ENCODE measurements around the gene STAT3. TPM values are rescaled to one million over a fixed set of nuclear protein-coding genes. Genes with fewer than 3 reads are reported as not detected.

The STAT3 gene
- polyA plus RNA-seq, 1 of the 3 experiments (the other 2 are of a cell fraction) = 35.7 TPM

DNA sequence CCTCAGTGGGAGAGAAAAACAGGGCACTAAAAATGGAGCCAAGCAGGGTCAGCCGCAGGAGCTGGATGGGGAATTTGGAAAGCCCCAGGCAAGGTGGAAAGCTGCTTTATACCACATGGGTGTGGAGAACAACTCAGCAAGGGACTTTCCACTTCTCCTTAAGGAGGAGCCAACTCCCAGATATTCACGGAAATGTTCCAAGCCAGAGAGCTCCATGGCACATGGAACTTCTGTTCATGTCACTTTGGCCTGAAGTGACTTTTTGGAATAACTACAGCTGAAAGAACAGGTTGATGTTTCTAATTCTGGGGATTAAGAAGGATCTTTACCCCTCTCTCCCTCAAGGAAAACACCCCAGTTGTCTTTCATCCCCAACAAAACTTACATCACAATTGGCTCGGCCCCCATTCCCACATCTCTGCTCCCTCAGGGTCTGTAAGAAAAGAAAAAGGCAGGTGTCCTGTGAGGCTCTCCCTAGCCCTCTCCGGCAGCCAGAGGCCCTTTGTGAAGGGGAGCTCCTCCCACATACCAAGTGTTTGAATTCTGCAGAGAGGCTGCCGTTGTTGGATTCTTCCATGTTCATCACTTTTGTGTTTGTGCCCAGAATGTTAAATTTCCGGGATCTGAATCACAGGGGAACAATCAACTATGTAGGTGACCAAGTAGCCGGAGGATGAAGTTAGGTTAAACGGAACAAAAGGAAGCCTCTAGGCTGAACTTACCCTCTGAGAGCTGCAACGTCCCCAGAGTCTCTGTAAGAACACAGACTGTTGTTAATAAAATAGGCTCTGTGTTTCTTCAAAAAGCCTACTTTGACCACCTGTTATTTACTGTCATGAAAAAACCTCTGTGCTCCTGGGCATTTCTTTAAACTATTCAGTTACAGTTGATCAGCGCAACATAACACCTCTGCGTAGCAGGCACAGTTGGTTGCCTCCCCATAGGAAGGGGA is 58.9 kb downstream of the STAT3 start:
- peak overlapping the region; percentile 62 for H3K9ac ChIP-seq
- TF ChIP-seq, protein P1, sequence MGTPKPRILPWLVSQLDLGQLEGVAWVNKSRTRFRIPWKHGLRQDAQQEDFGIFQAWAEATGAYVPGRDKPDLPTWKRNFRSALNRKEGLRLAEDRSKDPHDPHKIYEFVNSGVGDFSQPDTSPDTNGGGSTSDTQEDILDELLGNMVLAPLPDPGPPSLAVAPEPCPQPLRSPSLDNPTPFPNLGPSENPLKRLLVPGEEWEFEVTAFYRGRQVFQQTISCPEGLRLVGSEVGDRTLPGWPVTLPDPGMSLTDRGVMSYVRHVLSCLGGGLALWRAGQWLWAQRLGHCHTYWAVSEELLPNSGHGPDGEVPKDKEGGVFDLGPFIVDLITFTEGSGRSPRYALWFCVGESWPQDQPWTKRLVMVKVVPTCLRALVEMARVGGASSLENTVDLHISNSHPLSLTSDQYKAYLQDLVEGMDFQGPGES (IDR thresholded peaks at IDR 0.05; ENCODE audit: low read depth, low read length) = no peak
- TF ChIP-seq TCF12 (IDR thresholded peaks at IDR 0.05) (peak; percentile 43), TEAD4 (IDR thresholded peaks at IDR 0.05; ENCODE audit: borderline replicate concordance, insufficient read depth) (peak; percentile 49; the same call in 1 of the 2 replicates), SIN3A (IDR thresholded peaks at IDR 0.05; ENCODE audit: borderline replicate concordance, low read depth, low read length) (0 out of 2 replicates have a peak, but pooled peaks have one; percentile 11), RFX5 (IDR thresholded peaks at IDR 0.05; ENCODE audit: low read length) (no peak), SMC3 (IDR thresholded peaks at IDR 0.05; ENCODE audit: low read depth, low read length) (no peak), JUND (IDR thresholded peaks at IDR 0.05) (peak; percentile 35), FOSL2 (IDR thresholded peaks at IDR 0.05; ENCODE audit: borderline replicate concordance, low read depth) (peak; percentile 53; the same call in 1 of the 2 replicates), EP300 (IDR thresholded peaks at IDR 0.05; ENCODE audit: borderline replicate concordance in 1 of 2, low read depth in 1 of 2, low read length in 1 of 2) (no peak), NFIC (IDR thresholded peaks at IDR 0.05; ENCODE audit: borderline replicate concordance) (peak; percentile 46; the same call in 1 of the 2 replicates), RCOR1 (IDR thresholded peaks at IDR 0.05; ENCODE audit: low read length) (no peak), EZH2phosphoT487 (IDR thresholded peaks at IDR 0.05; ENCODE audit: borderline replicate concordance, low read depth) (no peak), TAF1 (IDR thresholded peaks at IDR 0.05; ENCODE audit: borderline replicate concordance, low read depth, low read length) (0 out of 2 replicates have a peak, but pooled peaks have one; percentile 34), POLR2AphosphoS5 (IDR thresholded peaks at IDR 0.05; ENCODE audit: low read depth, low read length) (peak; percentile 2; the same call in 1 of the 2 replicates)
- TF ChIP-seq, protein P2, sequence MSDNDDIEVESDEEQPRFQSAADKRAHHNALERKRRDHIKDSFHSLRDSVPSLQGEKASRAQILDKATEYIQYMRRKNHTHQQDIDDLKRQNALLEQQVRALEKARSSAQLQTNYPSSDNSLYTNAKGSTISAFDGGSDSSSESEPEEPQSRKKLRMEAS (IDR thresholded peaks at IDR 0.05; ENCODE audit: low read depth) = peak; percentile 28; the same call in 1 of the 2 replicates
- TF ChIP-seq, protein P3, sequence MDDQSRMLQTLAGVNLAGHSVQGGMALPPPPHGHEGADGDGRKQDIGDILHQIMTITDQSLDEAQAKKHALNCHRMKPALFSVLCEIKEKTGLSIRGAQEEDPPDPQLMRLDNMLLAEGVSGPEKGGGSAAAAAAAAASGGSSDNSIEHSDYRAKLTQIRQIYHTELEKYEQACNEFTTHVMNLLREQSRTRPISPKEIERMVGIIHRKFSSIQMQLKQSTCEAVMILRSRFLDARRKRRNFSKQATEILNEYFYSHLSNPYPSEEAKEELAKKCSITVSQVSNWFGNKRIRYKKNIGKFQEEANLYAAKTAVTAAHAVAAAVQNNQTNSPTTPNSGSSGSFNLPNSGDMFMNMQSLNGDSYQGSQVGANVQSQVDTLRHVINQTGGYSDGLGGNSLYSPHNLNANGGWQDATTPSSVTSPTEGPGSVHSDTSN (IDR thresholded peaks at IDR 0.05) = no peak
- ChIA-PET POLR2A (no interaction called here), CTCF (interaction anchor here (0.8 to 26.2 kb wide), 4 partner anchors 9 to 99 kb away, joined by 3 to 683 read pairs (median 5); no protein-coding TSS in a partner anchor)
- H3K9me3 ChIP-seq = no peaks in the 10 kb centered on the region
- peaks cover 33 to 56% of the 10 kb centered on the region in 2 experiments for H3K36me3 ChIP-seq (replicated peaks in 1 of 2; ENCODE audit: control insufficient read depth in 1 of 2, insufficient read depth in 2 of 2, low read length in 1 of 2)
- peaks cover 0 to 27% of the 10 kb centered on the region in 2 experiments; a peak in 2 of 4 replicates for H3K4me1 ChIP-seq (ENCODE audit: control insufficient read depth in 1 of 2, insufficient read depth in 2 of 2, low read depth in 1 of 2, low read length in 1 of 2)
- peak overlapping the region; percentile 3; the same call in 1 of the 2 replicates for H2AFZ ChIP-seq (ENCODE audit: low read depth)
- H3K9me2 ChIP-seq = no peaks in the 10 kb centered on the region
- peaks cover 5% of the 10 kb centered on the region; the same call in 1 of the 2 replicates for H3K79me2 ChIP-seq (ENCODE audit: insufficient read depth)
- 26% methylated on average over 11 of the region's 11 CpGs for WGBS (ENCODE audit: low lambda C conversion rate)
- no peak for DNase-seq
- peaks cover 53% of the 10 kb centered on the region for H3F3A ChIP-seq (replicated peaks; ENCODE audit: insufficient read depth)
- no peaks in the 10 kb centered on the region; the same call in 1 of the 2 replicates for H4K20me1 ChIP-seq (ENCODE audit: insufficient read depth)
- H3K27ac ChIP-seq (ENCODE audit: low read depth in 2 of 2, low read length in 1 of 2) = peak overlapping the region; percentile 30 to 81; a peak in 3 of 4 replicates
- H3K27me3 ChIP-seq (ENCODE audit: insufficient read depth) = no peaks in the 10 kb centered on the region
- peak overlapping the region; percentile 69 for H3K4me2 ChIP-seq
- H3K4me3 ChIP-seq (ENCODE audit: low read depth in 2 of 2, low read length in 1 of 2) = peak overlapping the region in 1 of 2 experiments; percentile 40; a peak in 2 of 4 replicates
